GM21529 (cell line): ENCODE results near the gene KCTD21.
"Not testable (repeated sequence)": the region's sequence is repeated elsewhere in the genome, so short reads cannot be mapped to it uniquely, and the experiment has no call there.

Experiments used
- ATAC-seq: cut with Tn5 transposase; IDR thresholded peaks from one replicate; pipeline ENCODE4 v1.9.1; 2021; ENCODE audit not compliant: unreplicated experiment

KCTD21 gene

GRCh38 chr11:78179459-78180071 is 8.9 kb downstream of the KCTD21 start:
- ATAC-seq: no peak

- ATAC-seq: no peak
Measured at GRCh38 chr11:78177216-78177615, 11.2 kb downstream of the KCTD21 start.

- ATAC-seq: no peak
Measured at GRCh38 chr11:78176605-78177141, 11.8 kb downstream of the KCTD21 start.

- ATAC-seq: not testable (repeated sequence)
Measured at GRCh38 chr11:78175862-78176261, 12.6 kb downstream of the KCTD21 start.

- no peak for ATAC-seq
Measured at GRCh38 chr11:78171951-78172350, 16.5 kb downstream of the KCTD21 start.

- no peak for ATAC-seq
Measured at GRCh38 chr11:78170874-78171549, 17.4 kb downstream of the KCTD21 start.

GRCh38 chr11:78170413-78170812 is 18.0 kb downstream of the KCTD21 start:
- ATAC-seq: no peak

GRCh38 chr11:78168539-78169477 is 19.6 kb downstream of the KCTD21 start:
- ATAC-seq: no peak

- ATAC-seq: no peak
Measured at GRCh38 chr11:78166855-78167469, 21.5 kb downstream of the KCTD21 start.

- ATAC-seq: no peak
Measured at GRCh38 chr11:78164471-78164870, 24.0 kb downstream of the KCTD21 start.

GRCh38 chr11:78163828-78164227 is 24.6 kb downstream of the KCTD21 start:
- ATAC-seq: no peak

GRCh38 chr11:78161962-78162371 is 26.5 kb downstream of the KCTD21 start:
- no peak for ATAC-seq

- no peak for ATAC-seq
Measured at GRCh38 chr11:78161346-78161745, 27.1 kb downstream of the KCTD21 start.

- no peak for ATAC-seq
Measured at GRCh38 chr11:78160557-78160956, 27.9 kb downstream of the KCTD21 start.

GRCh38 chr11:78158987-78159652 is 29.3 kb downstream of the KCTD21 start:
- no peak for ATAC-seq

- no peak for ATAC-seq
Measured at GRCh38 chr11:78156127-78156844, 32.1 kb downstream of the KCTD21 start.

- no peak for ATAC-seq
Measured at GRCh38 chr11:78151804-78152203, 36.6 kb downstream of the KCTD21 start.

GRCh38 chr11:78150754-78151153 is 37.7 kb downstream of the KCTD21 start:
- no peak for ATAC-seq

- ATAC-seq: no peak
Measured at GRCh38 chr11:78150346-78150745, 38.1 kb downstream of the KCTD21 start.

- ATAC-seq: no peak
Measured at GRCh38 chr11:78149646-78150045, 38.8 kb downstream of the KCTD21 start.
